ENCODE results near the gene CLOCK. TPM values are rescaled to one million over a fixed set of nuclear protein-coding genes. Genes with fewer than 3 reads are reported as not detected.

The CLOCK gene
- total RNA-seq, 1 donor from 2014 or later: 26.6 TPM

DNA sequence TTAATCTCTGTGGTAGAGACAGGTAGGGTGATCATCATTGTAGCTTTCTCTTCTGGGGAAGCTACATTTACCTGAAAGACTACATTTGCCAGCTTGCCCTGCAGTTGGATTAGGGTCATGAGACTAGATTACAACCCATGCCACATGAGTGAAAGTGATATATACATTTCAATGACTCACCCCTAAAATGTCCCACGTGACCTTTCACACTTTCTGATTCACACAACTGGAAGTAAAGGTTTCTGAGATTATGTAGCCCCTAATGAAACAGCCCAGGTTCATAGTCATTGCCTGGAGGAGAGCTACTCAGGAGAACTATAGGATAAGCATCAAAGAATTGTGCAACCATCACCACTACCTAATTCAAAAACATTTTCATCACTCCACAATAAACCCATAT lies 27.5 kb upstream of the CLOCK start:
- intact Hi-C loops (cut with DNase I): no loop called here
- no peaks in the 10 kb centered on the region for H3K27me3 ChIP-seq (ENCODE audit: low read depth)
- DNase-seq (no peak), ATAC-seq (no peak)
- no peak overlapping the region for H3K4me3 ChIP-seq
- no peak for TF ChIP-seq CTCF (IDR thresholded peaks at IDR 0.05)
- H3K4me1 ChIP-seq: no peaks in the 10 kb centered on the region
- H3K9me3 ChIP-seq: peaks cover 15% of the 10 kb centered on the region
- no peak overlapping the region for H3K27ac ChIP-seq
- H3K36me3 ChIP-seq: no peaks in the 10 kb centered on the region

- Histone ChIP-seq H3K4me3 (no peak overlapping the region), H3K4me1 (no peaks in the 10 kb centered on the region), H3K27me3 (ENCODE audit: low read depth) (no peaks in the 10 kb centered on the region), H3K36me3 (no peaks in the 10 kb centered on the region), H3K9me3 (peaks cover 12% of the 10 kb centered on the region), H3K27ac (no peak overlapping the region)
- intact Hi-C loops (cut with DNase I): no loop called here
- TF ChIP-seq CTCF (IDR thresholded peaks at IDR 0.05): no peak
- DNase-seq: no peak
- no peak for ATAC-seq
Observed at GRCh38 chr4:55571806-55572205, 25.1 kb upstream of the CLOCK start.

DNA sequence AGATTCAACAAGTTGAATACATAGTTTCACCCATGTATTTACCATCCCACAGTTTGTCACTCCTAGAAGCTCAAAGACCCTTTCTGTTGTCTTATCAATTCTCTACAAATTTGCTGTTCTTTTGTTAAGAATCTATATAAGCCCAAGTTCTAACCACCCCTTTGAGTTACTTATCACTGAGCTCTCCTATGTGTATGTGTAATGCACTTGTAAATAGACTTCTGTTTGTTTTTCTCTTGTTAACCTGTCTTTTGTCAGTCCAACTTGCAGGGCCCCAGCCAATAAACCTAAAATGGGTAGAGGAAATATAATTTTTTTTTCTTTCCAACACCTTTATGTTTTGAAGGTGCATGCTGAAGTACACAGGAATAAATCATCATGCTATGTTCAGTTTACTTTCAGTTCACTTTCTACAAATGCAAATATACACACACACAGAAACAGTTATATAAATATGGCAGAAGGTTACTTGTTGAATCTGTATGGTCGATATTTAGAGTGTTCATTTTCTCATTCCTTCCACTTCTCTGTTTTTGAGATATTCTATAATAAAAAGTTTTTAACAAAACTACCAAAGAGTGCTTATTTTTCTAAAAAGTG lies 22.3 kb upstream of the CLOCK start:
- ATAC-seq: no peak

DNA sequence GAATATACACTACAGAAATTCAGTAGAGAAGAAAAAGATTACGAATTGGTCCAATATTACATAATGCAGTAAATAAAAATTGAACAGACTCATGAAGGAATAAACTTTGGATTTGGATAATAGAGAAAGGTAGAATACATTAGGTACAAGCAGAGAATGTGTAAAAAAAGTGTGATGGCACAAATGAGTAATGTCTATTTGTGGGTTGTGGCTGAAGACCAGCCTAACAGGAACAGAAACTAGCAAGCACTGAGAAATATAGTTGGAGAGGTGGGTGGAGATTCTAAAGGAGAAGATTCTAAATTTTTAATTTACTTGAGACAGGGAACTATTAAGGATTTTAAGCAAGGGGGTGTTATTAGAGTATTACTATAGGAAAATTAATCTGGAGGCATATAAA lies 15.2 kb upstream of the CLOCK start:
- no peak overlapping the region for H3K27ac ChIP-seq
- no peaks in the 10 kb centered on the region for H3K27me3 ChIP-seq (ENCODE audit: low read depth)
- ATAC-seq (peak; percentile 51 to 53), DNase-seq (no peak)
- intact Hi-C loops (cut with DNase I): no loop called here
- H3K4me1 ChIP-seq: no peaks in the 10 kb centered on the region
- TF ChIP-seq CTCF (IDR thresholded peaks at IDR 0.05): no peak
- no peak overlapping the region for H3K4me3 ChIP-seq
- no peaks in the 10 kb centered on the region for H3K36me3 ChIP-seq
- no peaks in the 10 kb centered on the region for H3K9me3 ChIP-seq

More for the DNA sequence above, 22.3 kb upstream of the CLOCK start:
- no peaks in the 10 kb centered on the region for H3K4me1 ChIP-seq
- H3K9me3 ChIP-seq: no peaks in the 10 kb centered on the region
- H3K27me3 ChIP-seq (ENCODE audit: low read depth): no peaks in the 10 kb centered on the region
- H3K27ac ChIP-seq: no peak overlapping the region
- no peak for DNase-seq
- H3K36me3 ChIP-seq: no peaks in the 10 kb centered on the region
- no peak overlapping the region for H3K4me3 ChIP-seq
- no peak for TF ChIP-seq CTCF (IDR thresholded peaks at IDR 0.05)
- intact Hi-C loops (cut with DNase I): no loop called here

DNA sequence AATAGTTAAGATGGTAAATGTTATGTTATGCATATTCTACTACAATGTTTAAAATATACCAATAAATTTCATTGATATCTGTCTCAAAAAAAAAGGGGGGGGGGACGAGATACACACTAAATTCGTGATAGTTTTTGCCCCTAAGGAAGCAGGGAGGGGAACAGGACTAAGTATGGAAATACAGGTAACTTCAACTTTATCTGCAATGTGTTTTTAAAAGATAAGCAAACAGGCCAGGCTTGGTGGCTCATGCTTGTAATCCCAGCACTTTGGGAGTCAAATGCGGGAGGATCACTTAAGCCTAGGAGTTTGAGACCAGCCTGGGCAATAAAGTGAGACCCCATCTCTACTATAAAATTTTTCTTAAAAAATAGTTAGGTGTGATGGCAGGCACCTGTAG lies 13.4 kb upstream of the CLOCK start:
- DNase-seq (no peak), ATAC-seq (no peak)
- no peak for TF ChIP-seq CTCF (IDR thresholded peaks at IDR 0.05)
- Histone ChIP-seq H3K9me3 (no peaks in the 10 kb centered on the region), H3K27ac (no peak overlapping the region), H3K4me3 (no peak overlapping the region), H3K36me3 (no peaks in the 10 kb centered on the region), H3K27me3 (ENCODE audit: low read depth) (no peaks in the 10 kb centered on the region), H3K4me1 (no peaks in the 10 kb centered on the region)
- intact Hi-C loops (cut with DNase I): no loop called here
